ENCODE measurements around the gene SAMD14.

SAMD14 gene

GRCh38 chr17:50120475-50121253, 9.3 kb downstream of the SAMD14 start:
- ATAC-seq (ENCODE audit: insufficient read depth, low read depth) = no peak
- H3K79me2 ChIP-seq (ENCODE audit: insufficient read depth, low read length) = no peaks in the 10 kb centered on the region

DNA sequence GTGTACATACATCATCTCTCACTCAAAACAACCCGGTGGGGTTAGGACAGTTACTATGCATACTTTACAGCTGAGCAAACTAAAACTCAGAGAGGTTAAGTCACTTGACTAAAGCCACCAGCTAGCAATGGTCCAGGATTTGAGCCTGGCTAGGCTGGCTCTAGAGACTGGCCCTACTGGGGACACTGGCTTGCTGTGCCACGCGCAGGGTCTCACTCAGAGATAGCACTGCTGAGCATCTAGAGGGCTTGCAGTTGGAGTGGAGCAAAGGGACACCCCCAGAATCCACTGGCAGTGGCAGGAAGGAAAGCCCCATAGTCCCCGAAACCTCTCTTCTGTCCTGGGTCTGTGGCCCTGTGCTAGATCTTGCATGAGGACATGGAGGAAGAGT, 11.1 kb downstream of the SAMD14 start:
- no peak for ATAC-seq (ENCODE audit: insufficient read depth, low read depth)
- H3K4me1 ChIP-seq (ENCODE audit: insufficient read depth, low read length) = no peaks in the 10 kb centered on the region

More at GRCh38 chr17:50120475-50121253, 9.3 kb downstream of the SAMD14 start:
- Histone ChIP-seq H3K9me3 (ENCODE audit: insufficient read depth, low read length, severe bottlenecking) (no peaks in the 10 kb centered on the region), H3K27ac (ENCODE audit: low read length) (no peak overlapping the region), H3K4me2 (ENCODE audit: insufficient read depth, low read length) (no peak overlapping the region), H3K9ac (ENCODE audit: low read depth, low read length) (no peak overlapping the region), H3K4me3 (ENCODE audit: low read depth in 1 of 2, low read length in 2 of 2) (no peak overlapping the region), H3K27me3 (ENCODE audit: insufficient read depth, low read length, poor library complexity) (peaks cover 58% of the 10 kb centered on the region), H3K36me3 (ENCODE audit: insufficient read depth, low read length) (no peaks in the 10 kb centered on the region), H2AFZ (ENCODE audit: low read depth, low read length) (no peak overlapping the region), H4K20me1 (ENCODE audit: insufficient read depth, low read length) (no peaks in the 10 kb centered on the region; the same call in none of the 2 replicates), H3K4me1 (ENCODE audit: insufficient read depth, low read length) (no peaks in the 10 kb centered on the region)
- DNase-seq = no peak
- TF ChIP-seq EZH2 (IDR thresholded peaks at IDR 0.05; ENCODE audit: borderline replicate concordance, low read depth, low read length, severe bottlenecking) = no peak
- TF ChIP-seq CTCF (IDR thresholded peaks at IDR 0.05; ENCODE audit: borderline replicate concordance, extremely low read depth, low read length, poor library complexity, severe bottlenecking) = no peak

GRCh38 chr17:50118076-50118827, 11.7 kb downstream of the SAMD14 start:
- Histone ChIP-seq H3K27me3 (ENCODE audit: insufficient read depth, low read length, poor library complexity) (peaks cover 52% of the 10 kb centered on the region), H4K20me1 (ENCODE audit: insufficient read depth, low read length) (no peaks in the 10 kb centered on the region; the same call in none of the 2 replicates)

More for the DNA sequence above, 11.1 kb downstream of the SAMD14 start:
- TF ChIP-seq CTCF (IDR thresholded peaks at IDR 0.05; ENCODE audit: borderline replicate concordance, extremely low read depth, low read length, poor library complexity, severe bottlenecking) = no peak
- TF ChIP-seq EZH2 (IDR thresholded peaks at IDR 0.05; ENCODE audit: borderline replicate concordance, low read depth, low read length, severe bottlenecking) = no peak
- Histone ChIP-seq H3K4me2 (ENCODE audit: insufficient read depth, low read length) (no peak overlapping the region), H3K4me3 (ENCODE audit: low read depth in 1 of 2, low read length in 2 of 2) (no peak overlapping the region), H3K9me3 (ENCODE audit: insufficient read depth, low read length, severe bottlenecking) (no peaks in the 10 kb centered on the region), H4K20me1 (ENCODE audit: insufficient read depth, low read length) (no peaks in the 10 kb centered on the region; the same call in none of the 2 replicates), H3K27me3 (ENCODE audit: insufficient read depth, low read length, poor library complexity) (peaks cover 55% of the 10 kb centered on the region), H3K79me2 (ENCODE audit: insufficient read depth, low read length) (no peaks in the 10 kb centered on the region), H3K27ac (ENCODE audit: low read length) (no peak overlapping the region), H2AFZ (ENCODE audit: low read depth, low read length) (no peak overlapping the region), H3K9ac (ENCODE audit: low read depth, low read length) (no peak overlapping the region), H3K36me3 (ENCODE audit: insufficient read depth, low read length) (no peaks in the 10 kb centered on the region)
- DNase-seq = no peak

More at GRCh38 chr17:50118076-50118827, 11.7 kb downstream of the SAMD14 start:
- no peak overlapping the region for H2AFZ ChIP-seq (ENCODE audit: low read depth, low read length)
- H3K79me2 ChIP-seq (ENCODE audit: insufficient read depth, low read length) = no peaks in the 10 kb centered on the region
- no peak overlapping the region for H3K4me2 ChIP-seq (ENCODE audit: insufficient read depth, low read length)
- no peak overlapping the region for H3K9ac ChIP-seq (ENCODE audit: low read depth, low read length)
- no peaks in the 10 kb centered on the region for H3K4me1 ChIP-seq (ENCODE audit: insufficient read depth, low read length)
- no peaks in the 10 kb centered on the region for H3K9me3 ChIP-seq (ENCODE audit: insufficient read depth, low read length, severe bottlenecking)
- no peak overlapping the region for H3K27ac ChIP-seq (ENCODE audit: low read length)
- H3K36me3 ChIP-seq (ENCODE audit: insufficient read depth, low read length) = no peaks in the 10 kb centered on the region
- H3K4me3 ChIP-seq (ENCODE audit: low read depth in 1 of 2, low read length in 2 of 2) = no peak overlapping the region
- DNase-seq = no peak
- ATAC-seq (ENCODE audit: insufficient read depth, low read depth) = no peak
- TF ChIP-seq CTCF (IDR thresholded peaks at IDR 0.05; ENCODE audit: borderline replicate concordance, extremely low read depth, low read length, poor library complexity, severe bottlenecking) (no peak), EZH2 (IDR thresholded peaks at IDR 0.05; ENCODE audit: borderline replicate concordance, low read depth, low read length, severe bottlenecking) (no peak)

Measured in DND-41 (cell line).